ENCODE measurements around the gene FEM1A.
"Not testable (repeated sequence)": the region's sequence is repeated elsewhere in the genome, so short reads cannot be mapped to it uniquely, and the experiment has no call there.

FEM1A gene

GRCh38 chr19:4814625-4815425, 23.3 kb downstream of the FEM1A start:
- H3K4me1 Mint-ChIP-seq (ENCODE audit: low read depth), result peaks cover 19% of the 10 kb centered on the region
- peak overlapping the region; percentile 58 for H3K27ac Mint-ChIP-seq
- no peaks in the 10 kb centered on the region for H3K27me3 Mint-ChIP-seq (ENCODE audit: low read depth)
- peaks cover 14% of the 10 kb centered on the region for H3K36me3 Mint-ChIP-seq (ENCODE audit: low read depth)
- peak overlapping the region; percentile 63 for H3K4me3 Mint-ChIP-seq
- peaks cover 7% of the 10 kb centered on the region for H3K9me3 Mint-ChIP-seq

- H3K27me3 Mint-ChIP-seq (ENCODE audit: low read depth), result no peaks in the 10 kb centered on the region
- peak overlapping the region; percentile 63 for H3K4me3 Mint-ChIP-seq
- H3K9me3 Mint-ChIP-seq, result peaks cover 7% of the 10 kb centered on the region
- peak overlapping the region; percentile 58 for H3K27ac Mint-ChIP-seq
- peaks cover 14% of the 10 kb centered on the region for H3K36me3 Mint-ChIP-seq (ENCODE audit: low read depth)
- H3K4me1 Mint-ChIP-seq (ENCODE audit: low read depth), result peaks cover 19% of the 10 kb centered on the region
Measured at GRCh38 chr19:4815426-4816201, 24.1 kb downstream of the FEM1A start.

- peaks cover 7% of the 10 kb centered on the region for H3K9me3 Mint-ChIP-seq
- no peak overlapping the region for H3K4me3 Mint-ChIP-seq
- no peak overlapping the region for H3K27ac Mint-ChIP-seq
- H3K36me3 Mint-ChIP-seq (ENCODE audit: low read depth), result peaks cover 16% of the 10 kb centered on the region
- H3K27me3 Mint-ChIP-seq (ENCODE audit: low read depth), result no peaks in the 10 kb centered on the region
- peaks cover 18% of the 10 kb centered on the region for H3K4me1 Mint-ChIP-seq (ENCODE audit: low read depth)
Measured at GRCh38 chr19:4816202-4816949, 24.8 kb downstream of the FEM1A start.

GRCh38 chr19:4816950-4817278, 25.4 kb downstream of the FEM1A start:
- peaks cover 14% of the 10 kb centered on the region for H3K4me1 Mint-ChIP-seq (ENCODE audit: low read depth)
- H3K9me3 Mint-ChIP-seq, result peaks cover 7% of the 10 kb centered on the region
- no peak overlapping the region for H3K4me3 Mint-ChIP-seq
- no peaks in the 10 kb centered on the region for H3K27me3 Mint-ChIP-seq (ENCODE audit: low read depth)
- H3K36me3 Mint-ChIP-seq (ENCODE audit: low read depth), result peaks cover 17% of the 10 kb centered on the region
- H3K27ac Mint-ChIP-seq, result no peak overlapping the region

- Mint-ChIP-seq H3K27ac (no peak overlapping the region), H3K27me3 (ENCODE audit: low read depth) (no peaks in the 10 kb centered on the region), H3K36me3 (ENCODE audit: low read depth) (peaks cover 17% of the 10 kb centered on the region), H3K9me3 (peaks cover 7% of the 10 kb centered on the region), H3K4me3 (no peak overlapping the region), H3K4me1 (ENCODE audit: low read depth) (peaks cover 13% of the 10 kb centered on the region)
Measured at GRCh38 chr19:4817467-4818277, 26.1 kb downstream of the FEM1A start.

GRCh38 chr19:4821265-4821664, 29.7 kb downstream of the FEM1A start:
- Mint-ChIP-seq H3K36me3 (ENCODE audit: low read depth) (peaks cover 9% of the 10 kb centered on the region), H3K27me3 (ENCODE audit: low read depth) (no peaks in the 10 kb centered on the region), H3K27ac (peak overlapping the region; percentile 4)

GRCh38 chr19:4822354-4822753, 30.8 kb downstream of the FEM1A start:
- H3K27me3 Mint-ChIP-seq (ENCODE audit: low read depth); H3K27ac Mint-ChIP-seq; H3K9me3 Mint-ChIP-seq; H3K36me3 Mint-ChIP-seq (ENCODE audit: low read depth); H3K4me3 Mint-ChIP-seq; H3K4me1 Mint-ChIP-seq (ENCODE audit: low read depth): not testable (repeated sequence)

More at GRCh38 chr19:4821265-4821664, 29.7 kb downstream of the FEM1A start:
- H3K4me1 Mint-ChIP-seq (ENCODE audit: low read depth), result peaks cover 2% of the 10 kb centered on the region
- H3K4me3 Mint-ChIP-seq, result no peak overlapping the region
- H3K9me3 Mint-ChIP-seq, result no peaks in the 10 kb centered on the region

- Mint-ChIP-seq H3K9me3 (no peaks in the 10 kb centered on the region), H3K4me3 (no peak overlapping the region), H3K36me3 (ENCODE audit: low read depth) (peaks cover 3% of the 10 kb centered on the region), H3K27ac (no peak overlapping the region), H3K4me1 (ENCODE audit: low read depth) (peaks cover 4% of the 10 kb centered on the region), H3K27me3 (ENCODE audit: low read depth) (no peaks in the 10 kb centered on the region)
Measured at GRCh38 chr19:4823577-4823976, 32.0 kb downstream of the FEM1A start.

GRCh38 chr19:4829001-4829712, 37.6 kb downstream of the FEM1A start:
- peak overlapping the region; percentile 64 for H3K4me3 Mint-ChIP-seq
- no peaks in the 10 kb centered on the region for H3K9me3 Mint-ChIP-seq
- peak overlapping the region; percentile 67 for H3K27ac Mint-ChIP-seq
- peaks cover 4% of the 10 kb centered on the region for H3K36me3 Mint-ChIP-seq (ENCODE audit: low read depth)
- no peaks in the 10 kb centered on the region for H3K27me3 Mint-ChIP-seq (ENCODE audit: low read depth)
- H3K4me1 Mint-ChIP-seq (ENCODE audit: low read depth), result peaks cover 19% of the 10 kb centered on the region

GRCh38 chr19:4830332-4830731, 38.8 kb downstream of the FEM1A start:
- Mint-ChIP-seq H3K9me3 (no peaks in the 10 kb centered on the region), H3K36me3 (ENCODE audit: low read depth) (peaks cover 4% of the 10 kb centered on the region), H3K4me1 (ENCODE audit: low read depth) (peaks cover 19% of the 10 kb centered on the region)

GRCh38 chr19:4830768-4831265, 39.3 kb downstream of the FEM1A start:
- peaks cover 19% of the 10 kb centered on the region for H3K4me1 Mint-ChIP-seq (ENCODE audit: low read depth)
- no peaks in the 10 kb centered on the region for H3K27me3 Mint-ChIP-seq (ENCODE audit: low read depth)
- no peaks in the 10 kb centered on the region for H3K9me3 Mint-ChIP-seq

More at GRCh38 chr19:4830332-4830731, 38.8 kb downstream of the FEM1A start:
- H3K27me3 Mint-ChIP-seq (ENCODE audit: low read depth), result no peaks in the 10 kb centered on the region
- H3K4me3 Mint-ChIP-seq, result peak overlapping the region; percentile 97
- peak overlapping the region; percentile 96 for H3K27ac Mint-ChIP-seq

GRCh38 chr19:4831304-4831978, 39.9 kb downstream of the FEM1A start, which contains the start of gene TICAM1:
TSS of gene TICAM1 (minus strand) at chr19:4831712. CDS start at chr19:4818377, 13,335 bp downstream.
- H3K27me3 Mint-ChIP-seq (ENCODE audit: low read depth), result no peaks in the 10 kb centered on the region
- peaks cover 19% of the 10 kb centered on the region for H3K4me1 Mint-ChIP-seq (ENCODE audit: low read depth)
- H3K9me3 Mint-ChIP-seq, result no peaks in the 10 kb centered on the region
- peaks cover 4% of the 10 kb centered on the region for H3K36me3 Mint-ChIP-seq (ENCODE audit: low read depth)
- peak within 1 kb of the TSS; percentile 97 for H3K4me3 Mint-ChIP-seq
- peak within 1 kb of the TSS; percentile 96 for H3K27ac Mint-ChIP-seq

More at GRCh38 chr19:4830768-4831265, 39.3 kb downstream of the FEM1A start:
- Mint-ChIP-seq H3K36me3 (ENCODE audit: low read depth) (peaks cover 4% of the 10 kb centered on the region), H3K4me3 (peak overlapping the region; percentile 97), H3K27ac (peak overlapping the region; percentile 96)

GRCh38 chr19:4831979-4832340, 40.4 kb downstream of the FEM1A start:
- peak overlapping the region; percentile 97 for H3K4me3 Mint-ChIP-seq
- peaks cover 19% of the 10 kb centered on the region for H3K4me1 Mint-ChIP-seq (ENCODE audit: low read depth)
- not testable (repeated sequence) for H3K27me3 Mint-ChIP-seq (ENCODE audit: low read depth); H3K36me3 Mint-ChIP-seq (ENCODE audit: low read depth); H3K9me3 Mint-ChIP-seq
- peak overlapping the region; percentile 85 for H3K27ac Mint-ChIP-seq
